A673 (cell line): ENCODE data around the gene NRDE2. TPM values are rescaled to one million over a fixed set of nuclear protein-coding genes. Genes with fewer than 3 reads are reported as not detected.
"Not testable (repeated sequence)": the region's sequence is repeated elsewhere in the genome, so short reads cannot be mapped to it uniquely, and the experiment has no call there.

ENCODE experiments used
- BruUV-seq: library from RNA; stranded (reverse); fragments of 400-500 nt; replicated peaks from 2 replicates; lab custom pipeline; 2021; lab: Mats Ljungman, UMichigan
- CTCF ChIA-PET: fragments of 300-600 bp; sonication (Branson Sonifier 250); formaldehyde crosslinking; loops from one replicate; lab custom pipeline; 2022; ENCODE audit warnings: antibody characterized with exemption; lab: Charles Lee
- POLR2A ChIA-PET: fragments of 300-600 bp; sonication (Branson Sonifier 250); formaldehyde crosslinking; loops from one replicate; lab custom pipeline; 2022; ENCODE audit warnings: antibody characterized with exemption; ENCODE audit not compliant: low non-redundant PET; lab: Charles Lee
- DNase-seq: peaks from one replicate; pipeline ENCODE4 v3.0.0-alpha.2; 2015; ENCODE audit warnings: low spot score
- H3K27ac ChIP-seq: fragments of 200-600 bp; sonication (generic); 2 replicates; pipeline ENCODE4 v1.5.1; 2016; ENCODE audit warnings: mixed run types, low read depth, mild to moderate bottlenecking, mixed read lengths, antibody characterized with exemption, low read length; ENCODE audit not compliant: poor library complexity, severe bottlenecking
- H3K27me3 ChIP-seq: fragments of 200-600 bp; sonication (generic); replicated peaks from 2 replicates; pipeline ENCODE4 v1.6.1; 2017; ENCODE audit warnings: mixed run types, low read depth, mild to moderate bottlenecking, mixed read lengths, antibody characterized with exemption, low read length; ENCODE audit not compliant: insufficient read depth, poor library complexity
- H3K36me3 ChIP-seq: fragments of 200-600 bp; sonication (generic); 2 replicates; pipeline ENCODE4 v1.6.1; 2016; ENCODE audit warnings: mixed run types, mild to moderate bottlenecking, mixed read lengths, antibody characterized with exemption, low read length; ENCODE audit not compliant: insufficient read depth, poor library complexity, severe bottlenecking
- H3K4me1 ChIP-seq: fragments of 200-600 bp; sonication (generic); 2 replicates; pipeline ENCODE4 v1.6.1; 2017; ENCODE audit warnings: mixed run types, mild to moderate bottlenecking, mixed read lengths, antibody characterized with exemption, low read length; ENCODE audit not compliant: insufficient read depth, poor library complexity, severe bottlenecking
- H3K4me3 ChIP-seq: fragments of 200-600 bp; sonication (generic); 2 replicates; pipeline ENCODE4 v1.5.1; 2016; ENCODE audit warnings: low read depth, mixed run types, mild to moderate bottlenecking, mixed read lengths, low read length; ENCODE audit not compliant: poor library complexity, severe bottlenecking
- H3K9me3 ChIP-seq: fragments of 200-600 bp; sonication (generic); 2 replicates; pipeline ENCODE4 v1.6.1; 2016; ENCODE audit warnings: mixed run types, low read depth, mild to moderate bottlenecking, mixed read lengths, antibody characterized with exemption, low read length; ENCODE audit not compliant: poor library complexity, severe bottlenecking
- CTCF ChIP-seq: fragments of 300-800, 200-600 bp; sonication (generic); conservative IDR thresholded peaks from 2 replicates; pipeline ENCODE4 v1.5.1; 2017; ENCODE audit warnings: low read depth, mild to moderate bottlenecking, antibody characterized with exemption, low read length, moderate library complexity, mixed read lengths
- EZH2 ChIP-seq: fragments of 200-600 bp; sonication (generic); IDR thresholded peaks from 2 replicates; pipeline ENCODE4 v1.6.1; 2017; ENCODE audit warnings: borderline replicate concordance, low read depth, mild to moderate bottlenecking, mixed read lengths, antibody characterized with exemption, low read length; ENCODE audit not compliant: poor library complexity, severe bottlenecking
- intact Hi-C: fragments of 100-400 bp; cut with micrococcal nuclease; formaldehyde crosslinking; loops from one replicate; pipeline ENCODE4 v1.10.0; 2022; ENCODE audit not compliant: unreplicated experiment
- total RNA-seq: library from RNA; stranded (reverse); gene quantifications from 2 replicates; pipeline ENCODE4 v1.2.3, GENCODE V29; 2021

NRDE2 gene
- total RNA-seq, 1 experiment from 2014 or later, result 19.7 TPM

GRCh38 chr14:90342327-90342726, 10.6 kb upstream of the NRDE2 start:
- no peak for TF ChIP-seq EZH2
- TF ChIP-seq CTCF, result no peak
- CTCF ChIA-PET, result no interaction called here
- Histone ChIP-seq H3K27me3 (peaks cover 11% of the 10 kb centered on the region), H3K4me1 (no peaks in the 10 kb centered on the region), H3K36me3 (no peaks in the 10 kb centered on the region), H3K27ac (no peak overlapping the region), H3K4me3 (no peak overlapping the region), H3K9me3 (no peaks in the 10 kb centered on the region)
- POLR2A ChIA-PET, result no interaction called here
- BruUV-seq, result no TSS peak
- DNase-seq, result no peak
- intact Hi-C loops, result no loop called here

DNA sequence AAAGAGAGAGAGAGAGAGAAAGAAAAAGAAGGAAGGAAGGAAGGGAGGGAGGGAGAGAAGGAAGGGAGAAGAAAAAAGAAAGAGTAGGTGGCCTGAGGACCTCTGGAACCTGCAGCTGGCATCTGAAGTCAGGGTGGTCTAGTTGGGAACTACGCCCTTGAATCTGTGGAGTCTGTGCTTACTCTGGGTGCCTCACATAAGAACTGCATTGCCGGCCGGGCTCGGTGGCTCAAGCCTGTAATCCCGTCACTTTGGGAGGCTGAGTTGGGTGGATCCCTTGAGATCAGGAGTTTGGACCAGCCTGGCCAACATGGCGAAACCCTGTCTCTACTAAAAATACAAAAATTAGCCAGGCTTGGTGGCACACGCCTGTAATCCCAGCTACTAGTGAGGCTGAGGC, 10.0 kb upstream of the NRDE2 start:
- BruUV-seq, result no TSS peak
- TF ChIP-seq CTCF, result no peak
- no peak for TF ChIP-seq EZH2
- Histone ChIP-seq H3K4me1 (no peaks in the 10 kb centered on the region), H3K36me3 (no peaks in the 10 kb centered on the region), H3K4me3 (no peak overlapping the region), H3K27me3 (peaks cover 16% of the 10 kb centered on the region), H3K27ac (no peak overlapping the region), H3K9me3 (no peaks in the 10 kb centered on the region)
- ChIA-PET CTCF (no interaction called here), POLR2A (interaction anchor here (0.6 to 0.7 kb wide), 2 partner anchors 12 to 13 kb away, joined by 4 to 28 read pairs; no protein-coding TSS in a partner anchor)
- DNase-seq, result no peak
- intact Hi-C loops, result no loop called here

GRCh38 chr14:90341232-90341631, 9.5 kb upstream of the NRDE2 start:
- intact Hi-C loops, H3K9me3 ChIP-seq, H3K36me3 ChIP-seq, CTCF ChIA-PET, DNase-seq, H3K4me1 ChIP-seq, BruUV-seq, H3K27ac ChIP-seq, H3K4me3 ChIP-seq: not testable (repeated sequence)
- POLR2A ChIA-PET, result interaction anchor here (0.6 to 0.7 kb wide), 2 partner anchors 11 to 12 kb away, joined by 4 to 28 read pairs; no protein-coding TSS in a partner anchor
- peaks cover 21% of the 10 kb centered on the region for H3K27me3 ChIP-seq

DNA sequence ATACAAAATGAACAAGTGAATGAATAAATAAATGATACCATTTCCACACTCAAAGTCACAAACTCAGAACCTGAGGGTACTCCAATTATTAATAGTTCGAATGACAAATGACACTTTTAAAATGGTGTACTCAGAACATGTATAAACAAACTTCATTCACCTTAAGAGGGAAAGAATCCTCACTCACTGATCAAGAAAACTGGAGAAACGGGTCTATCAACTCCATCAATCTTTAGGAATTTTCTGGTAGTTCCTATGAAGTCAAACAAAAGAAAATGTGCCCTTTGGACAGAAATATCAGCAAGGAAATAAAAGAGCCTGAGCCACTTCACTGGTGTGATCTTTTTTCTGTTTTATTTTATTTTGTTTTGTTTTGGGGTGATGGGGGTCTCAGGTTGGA, 5.2 kb upstream of the NRDE2 start:
- intact Hi-C loops, result no loop called here
- H3K4me1 ChIP-seq, result no peaks in the 10 kb centered on the region
- peaks cover 21% of the 10 kb centered on the region for H3K27me3 ChIP-seq
- no peaks in the 10 kb centered on the region for H3K9me3 ChIP-seq
- CTCF ChIA-PET, result no interaction called here
- TF ChIP-seq EZH2, result no peak
- TF ChIP-seq CTCF, result no peak
- POLR2A ChIA-PET, result no interaction called here
- BruUV-seq, result no TSS peak
- no peak overlapping the region for H3K27ac ChIP-seq
- no peak for DNase-seq
- no peak overlapping the region for H3K4me3 ChIP-seq
- H3K36me3 ChIP-seq, result no peaks in the 10 kb centered on the region
